Measurements from ENCODE around the gene MAN2B2.

DNA sequence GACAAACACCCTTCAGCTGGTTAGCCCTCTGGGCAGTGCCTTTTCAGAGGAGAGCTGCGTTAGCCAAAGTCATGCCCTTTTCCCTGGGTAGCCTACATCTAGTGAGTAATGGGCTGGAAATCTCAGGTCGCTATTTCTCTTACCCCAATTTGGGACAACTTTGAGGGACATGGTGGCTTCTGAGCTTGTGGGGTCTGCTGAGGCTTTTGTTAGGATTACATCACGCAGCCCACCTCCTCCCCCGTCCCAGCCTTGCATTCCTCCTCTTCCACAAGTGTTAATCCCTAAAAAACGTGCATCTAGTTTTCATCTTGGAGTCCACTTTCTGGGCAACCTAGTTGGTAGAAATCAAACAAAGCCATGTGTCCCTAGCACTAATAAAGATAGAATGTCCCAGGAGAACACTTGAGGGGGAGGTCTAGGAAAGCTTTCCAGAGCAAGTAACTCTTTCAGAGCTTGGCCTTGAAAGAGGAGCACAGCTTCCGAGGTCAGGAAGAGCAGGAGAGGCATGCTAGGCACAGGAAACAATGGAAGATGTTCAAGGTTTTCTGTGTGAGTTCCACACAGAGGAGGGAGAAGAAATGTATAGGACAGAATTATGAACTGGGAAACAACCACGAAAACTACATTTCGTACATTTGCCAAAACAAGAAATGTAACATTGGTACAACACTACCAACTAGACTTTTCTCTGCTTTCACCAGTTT lies 68.3 kb downstream of the MAN2B2 start:
- TF ChIP-seq, protein P1, sequence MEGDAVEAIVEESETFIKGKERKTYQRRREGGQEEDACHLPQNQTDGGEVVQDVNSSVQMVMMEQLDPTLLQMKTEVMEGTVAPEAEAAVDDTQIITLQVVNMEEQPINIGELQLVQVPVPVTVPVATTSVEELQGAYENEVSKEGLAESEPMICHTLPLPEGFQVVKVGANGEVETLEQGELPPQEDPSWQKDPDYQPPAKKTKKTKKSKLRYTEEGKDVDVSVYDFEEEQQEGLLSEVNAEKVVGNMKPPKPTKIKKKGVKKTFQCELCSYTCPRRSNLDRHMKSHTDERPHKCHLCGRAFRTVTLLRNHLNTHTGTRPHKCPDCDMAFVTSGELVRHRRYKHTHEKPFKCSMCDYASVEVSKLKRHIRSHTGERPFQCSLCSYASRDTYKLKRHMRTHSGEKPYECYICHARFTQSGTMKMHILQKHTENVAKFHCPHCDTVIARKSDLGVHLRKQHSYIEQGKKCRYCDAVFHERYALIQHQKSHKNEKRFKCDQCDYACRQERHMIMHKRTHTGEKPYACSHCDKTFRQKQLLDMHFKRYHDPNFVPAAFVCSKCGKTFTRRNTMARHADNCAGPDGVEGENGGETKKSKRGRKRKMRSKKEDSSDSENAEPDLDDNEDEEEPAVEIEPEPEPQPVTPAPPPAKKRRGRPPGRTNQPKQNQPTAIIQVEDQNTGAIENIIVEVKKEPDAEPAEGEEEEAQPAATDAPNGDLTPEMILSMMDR (IDR thresholded peaks at IDR 0.05; ENCODE audit: insufficient read depth, low read depth, low read length): no peak
- TF ChIP-seq EZH2 (IDR thresholded peaks at IDR 0.05; ENCODE audit: insufficient read depth, low read length): no peak

All from astrocyte (in vitro differentiated cells and primary cell).